GM23248 (cell line): ENCODE measurements around the gene CLEC4M.

Experiments used
- EZH2 ChIP-seq: fragments of 200-600 bp; sonication (generic); IDR thresholded peaks from 2 replicates; pipeline ENCODE4 v1.6.1; 2018; ENCODE audit warnings: antibody characterized with exemption, mild to moderate bottlenecking; ENCODE audit not compliant: insufficient read depth, poor library complexity, severe bottlenecking
- EZH2phosphoT487 ChIP-seq: fragments of 200-600 bp; sonication (generic); IDR thresholded peaks from 2 replicates; pipeline ENCODE4 v1.6.1; 2018; ENCODE audit warnings: antibody characterized with exemption, moderate library complexity, mild to moderate bottlenecking, low read depth; ENCODE audit not compliant: insufficient read depth

DNA sequence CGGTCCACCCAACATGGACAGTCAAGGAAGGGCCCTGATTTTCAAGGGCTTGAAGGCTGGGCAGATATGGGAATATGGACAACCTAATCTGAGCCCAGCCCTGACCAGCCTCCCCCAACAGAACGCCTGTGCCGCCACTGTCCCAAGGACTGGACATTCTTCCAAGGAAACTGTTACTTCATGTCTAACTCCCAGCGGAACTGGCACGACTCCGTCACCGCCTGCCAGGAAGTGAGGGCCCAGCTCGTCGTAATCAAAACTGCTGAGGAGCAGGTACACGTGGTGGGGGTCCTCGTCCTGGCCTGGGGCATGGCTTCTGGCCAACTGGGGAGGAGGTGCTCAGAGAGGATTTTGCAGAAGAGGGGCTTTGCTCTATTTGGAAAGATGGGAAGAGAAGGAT, 3.5 kb downstream of the CLEC4M start:
- TF ChIP-seq EZH2 (no peak), EZH2phosphoT487 (no peak)
